Body of pancreas (tissue), 4 donors: ENCODE data around the gene C6orf15. TPM values are rescaled to one million over a fixed set of nuclear protein-coding genes. Genes with fewer than 3 reads are reported as not detected.

Experiments
- ATAC-seq: fragments of 150-250 bp; one replicate; pipeline ENCODE4 v1.9.1; 2016
- DNase-seq, 4 donors: peaks; one replicate each; pipeline ENCODE4 v3.0.0-alpha.2; 2019
- H3K27ac ChIP-seq, 4 donors: fragments of 200-600 bp; sonication (generic); 1 replicate in 3 of 4; 2 replicates in 1 of 4; pipeline versions ENCODE4 v1.5.1 to v1.6.1; 2016 to 2019; ENCODE audit warnings: mild to moderate bottlenecking in 1 of 4, mixed read lengths in 1 of 4, moderate library complexity in 1 of 4
- H3K27me3 ChIP-seq, 2 donors: fragments of 200-600 bp; sonication (generic); one replicate each; pipeline ENCODE4 v1.6.0; 2016; ENCODE audit warnings: mild to moderate bottlenecking in 1 of 2
- H3K36me3 ChIP-seq, 2 donors: fragments of 200-600 bp; sonication (generic); replicated peaks in 1 of 2; 2 replicates each; pipeline ENCODE4 v1.5.1; 2016; ENCODE audit warnings: low read depth in 2 of 2; ENCODE audit not compliant: insufficient read depth in 1 of 2
- H3K4me1 ChIP-seq: fragments of 200-600 bp; sonication (generic); one replicate; pipeline ENCODE4 v1.6.0; 2016
- H3K4me3 ChIP-seq, 2 donors: fragments of 200-600 bp; sonication (generic); 1 replicate in 1 of 2; 2 replicates in 1 of 2; pipeline ENCODE4 v1.5.1; 2016 to 2019
- H3K9me3 ChIP-seq, 3 donors: fragments of 200-600 bp; sonication (generic); 1 replicate in 2 of 3; 2 replicates in 1 of 3; pipeline ENCODE4 v1.5.1; 2016
- POLR2A ChIP-seq, 3 donors: fragments of 450-650 bp; IDR thresholded peaks; one replicate each; pipeline ENCODE4 v1.6.1; 2016; ENCODE audit warnings: antibody characterized with exemption in 3 of 3, mild to moderate bottlenecking in 2 of 3
- WGBS, 2 donors: methylation state at CpG; one replicate each; pipeline ENCODE4 v1.1.5; 2017; 5-methylcytosine and 5-hydroxymethylcytosine counted together
- intact Hi-C: fragments of 100-400 bp; cut with DNase I; formaldehyde crosslinking; loops from one replicate; pipeline ENCODE4 v1.15.1; 2023
- small RNA-seq: library from RNA; depleted of rRNA; stranded (forward); fragments of <200 nt; gene quantifications from one replicate; pipeline ENCODE3, GENCODE V24; 2016
- total RNA-seq, 2 donors: library from RNA; depleted of rRNA; stranded (reverse); fragments of >200 nt; gene quantifications; one replicate each; pipeline ENCODE4 v1.1.0, GENCODE V29; 2016
- TF ChIP-seq, protein P1 (sequence below), 7 experiments: fragments of 450-650 bp in 4 of 7; fragments of 200-600 bp in 3 of 7; sonication (generic) in 3 of 7; IDR thresholded peaks; one replicate each; pipeline ENCODE4 v1.5.1; 2016 to 2019; ENCODE audit warnings: antibody characterized with exemption in 7 of 7

Gene C6orf15
- total RNA-seq, 2 donors from 2014 or later, result not detected

DNA sequence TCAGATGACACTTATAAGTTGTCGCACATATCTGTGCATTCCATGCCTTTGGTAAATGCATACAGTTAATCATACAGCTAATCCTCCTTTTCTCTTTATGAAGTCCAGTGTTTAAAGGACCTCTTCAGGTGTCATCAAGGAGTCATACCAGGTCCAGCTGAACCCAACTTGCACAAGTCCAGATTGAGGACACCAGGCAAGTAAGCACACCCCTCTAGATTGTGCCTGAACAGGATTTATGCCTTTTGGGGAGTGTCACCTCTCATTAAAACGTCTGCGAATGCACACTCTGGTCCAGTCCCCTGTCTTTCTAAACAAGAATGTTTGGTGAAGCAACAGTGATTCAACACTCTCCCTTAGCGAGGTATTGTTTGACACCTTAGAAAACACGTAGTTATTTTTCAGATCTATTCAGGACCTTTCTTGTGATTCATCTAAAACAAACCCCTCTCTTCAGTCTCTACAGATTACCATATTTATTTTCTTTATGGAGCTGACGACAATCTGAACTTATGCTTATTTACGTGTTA lies 48.4 kb downstream of the C6orf15 start:
- 66 to 73% methylated on average over 7 of the region's 7 CpGs for WGBS, 2 donors
- Histone ChIP-seq H3K27me3 (no peaks in the 10 kb centered on the region), H3K4me1 (no peaks in the 10 kb centered on the region), H3K27ac (no peak overlapping the region), H3K9me3 (no peaks in the 10 kb centered on the region), H3K4me3 (no peak overlapping the region), H3K36me3 (no peaks in the 10 kb centered on the region)
- intact Hi-C loops, result no loop called here
- no peak for DNase-seq
- TF ChIP-seq POLR2A (IDR thresholded peaks at IDR 0.05), result no peak
- TF ChIP-seq, protein P1, sequence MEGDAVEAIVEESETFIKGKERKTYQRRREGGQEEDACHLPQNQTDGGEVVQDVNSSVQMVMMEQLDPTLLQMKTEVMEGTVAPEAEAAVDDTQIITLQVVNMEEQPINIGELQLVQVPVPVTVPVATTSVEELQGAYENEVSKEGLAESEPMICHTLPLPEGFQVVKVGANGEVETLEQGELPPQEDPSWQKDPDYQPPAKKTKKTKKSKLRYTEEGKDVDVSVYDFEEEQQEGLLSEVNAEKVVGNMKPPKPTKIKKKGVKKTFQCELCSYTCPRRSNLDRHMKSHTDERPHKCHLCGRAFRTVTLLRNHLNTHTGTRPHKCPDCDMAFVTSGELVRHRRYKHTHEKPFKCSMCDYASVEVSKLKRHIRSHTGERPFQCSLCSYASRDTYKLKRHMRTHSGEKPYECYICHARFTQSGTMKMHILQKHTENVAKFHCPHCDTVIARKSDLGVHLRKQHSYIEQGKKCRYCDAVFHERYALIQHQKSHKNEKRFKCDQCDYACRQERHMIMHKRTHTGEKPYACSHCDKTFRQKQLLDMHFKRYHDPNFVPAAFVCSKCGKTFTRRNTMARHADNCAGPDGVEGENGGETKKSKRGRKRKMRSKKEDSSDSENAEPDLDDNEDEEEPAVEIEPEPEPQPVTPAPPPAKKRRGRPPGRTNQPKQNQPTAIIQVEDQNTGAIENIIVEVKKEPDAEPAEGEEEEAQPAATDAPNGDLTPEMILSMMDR (IDR thresholded peaks at IDR 0.05), result no peak
- ATAC-seq, result no peak

Small RNA genes within 50 kb of the gene (small RNA-seq; reads per million reads assigned to genes)
- gene POLR2LP1, result not detected
- gene RNU6-1133P, result not detected

Other genes starting within 250 kb of the C6orf15 start
- 10 to 100 TPM; 90.3 to 97.3 TPM for gene DDR1, start 228.1 kb downstream of the C6orf15 start, total RNA-seq
- gene GTF2H4, start 204.4 kb downstream of the C6orf15 start, total RNA-seq, result 10 to 100 TPM in 1 of 2 donors, under 1 TPM in 1; 0.66 to 27.2 TPM
- 10 to 100 TPM; 16.6 to 29.7 TPM for gene VARS2, start 198.3 kb downstream of the C6orf15 start, total RNA-seq
- 1 to 10 TPM in 1 of 2 donors, not detected in 1; 5.2 TPM for gene SFTA2, start 180.4 kb downstream of the C6orf15 start, total RNA-seq
- gene MUCL3, start 171.6 kb downstream of the C6orf15 start, total RNA-seq, result under 1 TPM; under 0.01 to 0.52 TPM
- gene MUC21, start 128.9 kb downstream of the C6orf15 start, total RNA-seq, result not detected
- gene MUC22, start 102.1 kb downstream of the C6orf15 start, total RNA-seq, result not detected
- gene PSORS1C1, start 2.2 kb upstream of the C6orf15 start, total RNA-seq, result 1 to 10 TPM; 1.6 to 3.4 TPM
- gene CDSN, start 7.9 kb upstream of the C6orf15 start, total RNA-seq, result not detected
- gene PSORS1C2, start 26.5 kb upstream of the C6orf15 start, total RNA-seq, result not detected
- gene CCHCR1, start 45.2 kb upstream of the C6orf15 start, total RNA-seq, result 10 to 100 TPM; 15.6 to 28.7 TPM
- gene TCF19, start 46.0 kb upstream of the C6orf15 start, total RNA-seq, result 1 to 10 TPM; 1.8 to 2.0 TPM
- 10 to 100 TPM in 1 of 2 donors, 1 to 10 TPM in 1; 4.9 to 37.6 TPM for gene POU5F1, start 58.1 kb upstream of the C6orf15 start, total RNA-seq
- gene HLA-C, start 159.5 kb upstream of the C6orf15 start, total RNA-seq, result 100 to 1,000 TPM in 1 of 2 donors, 10 to 100 TPM in 1; 93.9 to 364 TPM
- gene HLA-B, start 244.6 kb upstream of the C6orf15 start, total RNA-seq, result 100 to 1,000 TPM; 316 to 342 TPM